ENCODE results near the gene ZNF189. TPM values are rescaled to one million over a fixed set of nuclear protein-coding genes. Genes with fewer than 3 reads are reported as not detected.

Gene ZNF189
- total RNA-seq, 1 experiment from 2014 or later: 15.8 TPM

DNA sequence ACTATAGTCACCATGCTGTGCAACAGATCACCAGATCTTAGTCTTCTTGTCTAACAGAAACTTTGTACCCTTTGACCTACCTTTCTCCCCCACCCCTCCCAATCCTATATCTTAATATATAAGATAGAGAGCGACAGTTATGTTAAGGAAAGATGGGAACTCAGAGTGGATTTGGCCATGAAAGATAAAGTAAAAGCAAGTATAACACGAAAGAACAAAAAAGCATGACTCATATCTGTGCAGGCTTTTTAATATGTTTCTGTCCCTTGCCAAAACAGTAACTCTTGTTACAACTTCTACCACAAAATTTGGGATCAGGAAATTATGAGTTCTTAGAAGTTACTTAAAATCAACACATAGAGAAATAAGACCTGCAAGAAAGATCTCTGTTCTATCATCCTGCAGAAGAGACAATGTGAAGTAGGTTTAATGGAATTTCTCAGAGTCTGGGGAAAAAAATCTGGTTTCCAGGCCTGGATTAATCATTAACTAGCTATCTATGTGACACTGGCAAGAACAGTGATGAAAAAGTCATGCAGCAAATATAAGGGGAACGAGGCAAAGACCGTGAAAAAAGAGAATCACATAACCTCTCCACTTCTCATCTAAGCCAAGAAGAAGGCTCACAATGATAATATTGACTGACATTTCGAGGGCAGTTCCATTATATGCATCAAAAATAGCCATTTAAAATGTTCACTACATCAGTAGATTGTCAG is 32.5 kb upstream of the ZNF189 start:
- Histone ChIP-seq H2AFZ (ENCODE audit: low read length) (no peak overlapping the region), H3K4me2 (ENCODE audit: insufficient read depth, insufficient read length, low read length) (no peak overlapping the region), H3K23me2 (ENCODE audit: insufficient read length, low read depth, low read length, poor library complexity, severe bottlenecking) (no peaks in the 10 kb centered on the region), H3K23ac (ENCODE audit: insufficient read length, low read depth, low read length) (no peak overlapping the region), H2BK12ac (ENCODE audit: insufficient read length, low read depth, low read length) (no peak overlapping the region), H3K79me1 (ENCODE audit: insufficient read depth, low read depth, low read length, poor library complexity, severe bottlenecking) (no peaks in the 10 kb centered on the region), H4K5ac (ENCODE audit: insufficient read length, low read depth, low read length) (no peak overlapping the region), H3K4me1 (ENCODE audit: insufficient read depth, low read length) (no peaks in the 10 kb centered on the region), H2BK15ac (ENCODE audit: low read depth, low read length) (no peak overlapping the region), H3T11ph (ENCODE audit: low read length) (no peak overlapping the region), H4K91ac (ENCODE audit: insufficient read length, low read depth, low read length) (no peak overlapping the region), H4K8ac (replicated peaks; ENCODE audit: insufficient read length, low read depth, low read length) (no peak overlapping the region), H3K4ac (ENCODE audit: low read depth, low read length) (no peak overlapping the region), H4K20me1 (ENCODE audit: control insufficient read depth, insufficient read depth, insufficient read length) (no peaks in the 10 kb centered on the region), H3K18ac (ENCODE audit: insufficient read length, low read depth, low read length) (no peak overlapping the region), H3K9me3 (ENCODE audit: control insufficient read depth, low read depth, low read length) (no peaks in the 10 kb centered on the region), H2BK120ac (ENCODE audit: low read depth, low read length, poor library complexity, severe bottlenecking) (no peak overlapping the region), H3K14ac (ENCODE audit: insufficient read depth, low read length) (no peak overlapping the region), H2BK5ac (ENCODE audit: insufficient read length, low read length) (no peak overlapping the region), H3K27ac (ENCODE audit: insufficient read length, low read depth, low read length) (no peak overlapping the region), H3K79me2 (ENCODE audit: insufficient read depth, low read length) (no peaks in the 10 kb centered on the region), H3K27me3 (ENCODE audit: insufficient read depth, low read length) (no peaks in the 10 kb centered on the region), H3K9ac (ENCODE audit: extremely low read depth, insufficient read length, low read length) (no peak overlapping the region), H2BK20ac (ENCODE audit: low read depth, low read length, poor library complexity, severe bottlenecking) (no peak overlapping the region), H2AK5ac (ENCODE audit: insufficient read length, low read length) (no peak overlapping the region), H3K56ac (ENCODE audit: insufficient read length, low read depth, low read length) (no peak overlapping the region)
- H3K4me3 Mint-ChIP-seq: no peak overlapping the region
- no peaks in the 10 kb centered on the region for H3K9me3 Mint-ChIP-seq
- no CpG with 5 or more reads among the region's 5 CpGs for WGBS (ENCODE audit: extremely low coverage, insufficient read length, low lambda C conversion rate)
- H3K27me3 Mint-ChIP-seq (ENCODE audit: low read depth): no peaks in the 10 kb centered on the region
- DNase-seq: no peak
- H3K4me1 Mint-ChIP-seq: peaks cover 0 to 3% of the 10 kb centered on the region in 2 experiments; a peak in 3 of 4 replicates
- no peak overlapping the region for H3K27ac Mint-ChIP-seq
- TF ChIP-seq, protein P1, sequence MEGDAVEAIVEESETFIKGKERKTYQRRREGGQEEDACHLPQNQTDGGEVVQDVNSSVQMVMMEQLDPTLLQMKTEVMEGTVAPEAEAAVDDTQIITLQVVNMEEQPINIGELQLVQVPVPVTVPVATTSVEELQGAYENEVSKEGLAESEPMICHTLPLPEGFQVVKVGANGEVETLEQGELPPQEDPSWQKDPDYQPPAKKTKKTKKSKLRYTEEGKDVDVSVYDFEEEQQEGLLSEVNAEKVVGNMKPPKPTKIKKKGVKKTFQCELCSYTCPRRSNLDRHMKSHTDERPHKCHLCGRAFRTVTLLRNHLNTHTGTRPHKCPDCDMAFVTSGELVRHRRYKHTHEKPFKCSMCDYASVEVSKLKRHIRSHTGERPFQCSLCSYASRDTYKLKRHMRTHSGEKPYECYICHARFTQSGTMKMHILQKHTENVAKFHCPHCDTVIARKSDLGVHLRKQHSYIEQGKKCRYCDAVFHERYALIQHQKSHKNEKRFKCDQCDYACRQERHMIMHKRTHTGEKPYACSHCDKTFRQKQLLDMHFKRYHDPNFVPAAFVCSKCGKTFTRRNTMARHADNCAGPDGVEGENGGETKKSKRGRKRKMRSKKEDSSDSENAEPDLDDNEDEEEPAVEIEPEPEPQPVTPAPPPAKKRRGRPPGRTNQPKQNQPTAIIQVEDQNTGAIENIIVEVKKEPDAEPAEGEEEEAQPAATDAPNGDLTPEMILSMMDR (conservative IDR thresholded peaks at IDR 0.05): no peak
- H3K36me3 Mint-ChIP-seq (ENCODE audit: insufficient read depth in 1 of 3, low read depth in 3 of 3): no peaks in the 10 kb centered on the region
